ENCODE measurements around the gene ZNF207.
A peak's percentile ranks its signal among the peaks of the same experiment; 100 is the strongest.
"Not testable (repeated sequence)": the region's sequence is repeated elsewhere in the genome, so short reads cannot be mapped to it uniquely, and the experiment has no call there.

The ZNF207 gene

GRCh38 chr17:32335687-32336086, 14.3 kb upstream of the ZNF207 start:
- no peak for DNase-seq

DNA sequence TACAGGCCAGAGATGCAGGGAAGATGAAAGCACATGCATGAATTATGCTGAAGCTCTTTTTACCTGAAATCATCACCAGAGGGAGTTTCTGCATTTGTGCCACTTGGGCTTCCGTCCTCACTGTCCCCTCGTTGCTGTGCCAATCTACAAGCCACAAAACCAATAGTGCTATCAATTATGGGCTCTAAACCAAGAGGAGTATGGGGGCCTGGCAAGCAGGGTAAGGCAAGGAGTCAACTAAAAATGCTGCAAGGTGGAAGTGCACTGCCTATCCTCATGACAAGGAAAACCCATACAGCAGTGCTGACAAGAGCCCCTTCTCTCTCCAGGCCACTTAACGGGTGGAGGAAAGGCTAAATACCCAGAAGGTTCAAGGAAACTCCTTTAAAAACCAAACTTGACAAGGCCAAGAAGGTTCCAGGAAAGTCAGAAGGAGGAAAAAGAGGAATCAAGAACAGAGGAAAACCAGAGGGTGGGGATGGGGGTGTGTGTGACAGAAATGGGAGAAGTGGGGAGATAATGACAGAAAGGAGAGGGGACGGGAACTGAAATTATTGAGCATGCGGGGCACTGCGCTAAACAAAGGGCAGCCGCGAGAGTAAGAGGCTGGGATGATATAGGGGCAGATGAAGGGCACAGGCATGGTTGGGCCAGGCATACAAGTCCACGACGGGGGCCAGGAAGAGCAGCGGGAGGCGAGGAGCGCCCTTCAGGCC, 8.7 kb upstream of the ZNF207 start:
- peak; percentile 41 for DNase-seq

GRCh38 chr17:32341857-32342602, 7.9 kb upstream of the ZNF207 start, which contains the start of gene C17orf75:
Gene C17orf75 (minus strand): TSS chr17:32342173. CDS start chr17:32342139, 34 bp downstream.
- DNase-seq: peak; percentile 88

DNA sequence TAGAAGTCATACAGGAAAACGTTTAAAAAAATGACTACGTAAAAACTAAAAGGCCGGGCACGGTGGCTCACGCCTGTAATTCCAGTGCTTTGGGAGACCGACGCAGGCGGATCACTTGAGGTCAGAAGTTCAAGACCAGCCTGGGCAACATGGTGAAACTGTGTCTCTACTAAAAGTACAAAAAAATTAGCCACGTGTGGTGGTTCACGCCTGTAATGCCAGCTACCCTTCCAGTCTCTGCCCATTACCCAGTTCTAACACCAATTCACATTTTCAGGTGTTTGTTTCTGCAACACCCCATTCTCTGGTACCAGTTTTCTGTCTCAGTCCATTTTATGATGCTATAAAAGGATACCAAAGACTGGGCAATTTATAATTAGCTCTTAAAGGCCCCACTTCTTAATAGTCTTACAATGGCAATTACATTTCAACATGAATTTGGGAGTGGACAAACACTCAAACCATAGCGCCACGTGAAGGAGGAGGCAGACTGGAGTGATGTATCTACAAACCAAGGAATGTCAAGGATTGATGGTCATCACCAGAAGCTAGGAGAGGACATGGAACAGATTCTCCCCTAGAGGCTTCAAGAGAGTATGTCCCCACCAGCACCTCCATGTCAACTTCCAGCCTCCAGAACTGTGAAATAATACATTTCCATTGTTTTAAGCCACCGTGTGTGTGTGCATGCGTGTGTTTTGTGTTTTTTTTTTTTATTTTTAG, 7.2 kb upstream of the ZNF207 start:
- peak; percentile 14 for DNase-seq

DNA sequence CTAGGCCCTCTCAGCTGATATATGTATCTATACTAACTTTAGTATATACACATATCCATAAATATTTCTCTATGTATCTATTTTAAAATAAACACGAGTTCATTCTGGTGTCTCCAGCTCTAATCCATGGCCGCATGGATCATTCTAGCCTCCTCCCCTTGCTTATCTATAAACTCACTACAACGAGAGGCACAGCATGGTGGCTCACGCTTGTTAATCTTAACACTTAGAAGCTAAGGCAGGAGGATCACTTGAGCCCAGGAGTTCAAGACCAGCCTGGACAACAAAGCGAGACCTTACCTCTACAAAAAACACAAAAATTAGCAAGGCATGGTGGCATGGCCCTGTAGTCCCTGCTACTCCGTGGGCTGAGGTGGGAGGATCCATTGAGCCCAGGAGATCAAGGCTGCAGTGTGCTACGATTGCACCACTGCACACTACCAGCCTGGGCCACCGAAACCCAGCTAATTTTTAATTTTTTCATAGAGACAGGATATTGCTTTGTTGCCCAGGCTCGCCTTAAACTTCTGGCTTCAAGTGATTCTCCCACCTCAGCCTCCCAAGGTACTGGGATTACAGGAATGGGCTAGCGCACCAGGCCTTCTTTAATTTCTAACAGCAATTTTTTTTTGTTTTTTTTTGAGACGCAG, 3.9 kb upstream of the ZNF207 start:
- no peak for DNase-seq

GRCh38 chr17:32348483-32348800, 1.5 kb upstream of the ZNF207 start:
- no peak for DNase-seq

GRCh38 chr17:32349503-32349853, 479 bp upstream of the ZNF207 start:
- peak; percentile 52 for DNase-seq

- DNase-seq: peak; percentile 67
Measured at GRCh38 chr17:32350666-32351418, 885 bp downstream of the ZNF207 start.

- not testable (repeated sequence) for DNase-seq
Measured at GRCh38 chr17:32352734-32353133, 2.8 kb downstream of the ZNF207 start.

GRCh38 chr17:32355649-32356377, 5.9 kb downstream of the ZNF207 start:
- DNase-seq: no peak

- DNase-seq: no peak
Measured at GRCh38 chr17:32356378-32356743, 6.4 kb downstream of the ZNF207 start.

DNA sequence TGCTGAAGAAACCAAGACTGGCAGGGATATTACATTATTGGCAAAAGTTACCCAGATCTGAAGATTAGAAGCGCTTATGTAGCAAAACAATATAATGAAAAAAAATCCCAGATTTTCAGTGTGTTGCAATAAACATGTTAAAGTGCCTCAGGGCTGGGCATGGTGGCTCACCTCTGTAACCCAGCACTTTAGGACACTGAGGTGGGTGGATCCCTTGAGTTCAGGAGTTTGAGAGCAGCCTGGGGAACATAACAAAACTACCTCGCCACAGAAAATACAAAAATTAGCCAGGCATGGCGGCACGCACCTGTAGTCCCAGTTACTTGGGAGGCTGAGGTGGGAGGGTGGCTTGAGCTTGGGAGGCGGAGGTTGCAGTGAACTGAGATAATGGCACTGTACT, 6.8 kb downstream of the ZNF207 start:
- DNase-seq: no peak

- DNase-seq: no peak
Measured at GRCh38 chr17:32357615-32358014, 7.7 kb downstream of the ZNF207 start.

DNA sequence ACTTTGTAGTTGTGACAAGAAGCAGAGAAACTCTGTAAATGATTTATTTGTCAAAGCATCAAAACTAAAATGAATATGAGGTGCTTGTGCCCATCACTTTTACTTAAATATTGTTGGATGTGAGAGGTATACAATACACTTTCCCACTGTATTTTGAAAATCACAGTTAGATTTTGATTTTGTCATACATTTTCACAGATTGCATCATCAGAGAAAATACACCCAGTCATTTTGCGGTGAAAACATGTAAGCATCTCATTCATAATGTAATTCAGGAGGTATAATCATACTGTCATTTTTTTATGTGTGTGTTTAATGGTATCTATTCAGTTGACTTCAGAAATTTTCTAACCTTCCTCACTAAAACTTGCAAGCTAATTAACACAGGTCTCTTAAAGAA, 11.3 kb downstream of the ZNF207 start:
- DNase-seq: no peak

DNA sequence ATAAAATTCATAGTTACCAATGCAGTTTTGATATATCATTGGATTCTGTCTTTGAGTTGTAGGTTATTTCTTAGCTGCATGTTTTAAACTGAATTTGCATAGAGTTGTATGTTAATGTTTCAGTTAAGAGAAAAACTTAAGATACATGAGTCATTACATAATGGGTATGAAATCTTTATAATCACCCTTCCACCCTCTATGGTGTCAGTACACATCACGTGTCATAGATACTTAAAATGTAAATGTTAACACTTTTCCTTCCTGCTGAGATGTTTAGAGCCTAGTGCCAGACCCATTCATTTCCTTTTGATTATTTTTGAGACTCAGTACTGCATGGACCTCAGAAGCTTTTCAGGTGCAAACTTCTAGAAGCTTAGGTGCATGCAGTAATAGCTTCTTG, 20.5 kb downstream of the ZNF207 start:
- DNase-seq: no peak

- DNase-seq: no peak
Measured at GRCh38 chr17:32382526-32383223, 32.7 kb downstream of the ZNF207 start.

DNA sequence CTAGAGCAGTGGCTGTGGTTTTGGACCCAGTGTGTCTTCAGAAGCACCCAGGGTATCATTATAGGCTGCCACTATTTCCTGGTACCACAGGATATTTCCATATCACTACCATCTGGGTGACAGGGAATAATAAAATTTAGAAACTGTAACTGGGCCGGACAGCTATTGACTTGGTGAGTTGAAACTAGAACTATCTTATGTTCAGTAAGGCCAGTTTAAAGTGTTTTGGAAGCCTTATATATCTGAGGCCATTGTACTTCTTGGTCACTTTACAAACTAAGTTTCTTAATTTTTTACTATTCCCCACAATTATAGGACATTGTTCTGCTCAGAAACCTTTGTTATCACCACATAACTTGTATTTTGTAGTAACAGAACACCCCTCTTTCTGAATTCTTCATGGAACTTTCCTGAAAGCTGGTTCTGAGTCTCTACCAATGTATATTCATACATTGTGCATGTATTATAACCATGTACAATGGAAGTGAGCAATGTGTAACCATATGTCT, 34.0 kb downstream of the ZNF207 start:
- no peak for DNase-seq

- no peak for DNase-seq
Measured at GRCh38 chr17:32385121-32385520, 35.2 kb downstream of the ZNF207 start.

DNA sequence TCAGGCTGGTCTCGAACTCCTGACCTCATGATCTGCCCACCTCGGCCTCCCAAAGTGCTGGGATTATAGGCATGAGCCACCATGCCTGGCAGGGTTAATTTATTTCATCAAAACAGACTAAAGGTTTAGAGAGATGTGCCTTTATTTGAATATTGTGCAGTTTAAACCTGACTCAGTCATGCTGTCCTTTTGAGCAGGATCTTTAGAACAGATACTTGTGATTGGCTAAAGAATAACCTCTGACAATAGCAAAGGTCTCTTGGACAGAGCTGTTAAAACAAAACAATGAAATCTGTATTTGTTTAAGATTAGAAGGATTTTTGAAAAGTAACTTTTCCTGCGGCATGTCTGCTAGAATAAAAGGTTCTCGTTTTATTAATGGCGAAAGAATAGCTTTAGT, 36.0 kb downstream of the ZNF207 start:
- DNase-seq: no peak

- no peak for DNase-seq
Measured at GRCh38 chr17:32386844-32387243, 36.9 kb downstream of the ZNF207 start.

- not testable (repeated sequence) for DNase-seq
Measured at GRCh38 chr17:32388128-32388527, 38.2 kb downstream of the ZNF207 start.

Measured in DMS53 (cell line).